ENCODE results near the gene FBXO8.
"Not testable (repeated sequence)": the region's sequence is repeated elsewhere in the genome, so short reads cannot be mapped to it uniquely, and the experiment has no call there.

The FBXO8 gene

GRCh38 chr4:174283507-174284471 is at the start of gene FBXO8, which contains the start of gene CEP44:
FBXO8 (minus strand) TSS chr4:174283667; CDS start chr4:174263092, 20,575 bp downstream.
CEP44 (plus strand) TSS chr4:174283911; CDS start chr4:174299122, 15,211 bp downstream.
- DNase-seq (peak; percentile 75), ATAC-seq (peak; percentile 62)

- no peak for DNase-seq
- ATAC-seq, result no peak
Measured at GRCh38 chr4:174332741-174333493, 49.5 kb upstream of the FBXO8 start.

- DNase-seq, result no peak
- ATAC-seq, result no peak
Measured at GRCh38 chr4:174324725-174325124, 41.3 kb upstream of the FBXO8 start.

- no peak for DNase-seq
- ATAC-seq, result no peak
Measured at GRCh38 chr4:174324236-174324635, 40.8 kb upstream of the FBXO8 start.

GRCh38 chr4:174320494-174321199 is 37.2 kb upstream of the FBXO8 start:
- DNase-seq (no peak), ATAC-seq (no peak)

- no peak for DNase-seq
- ATAC-seq, result no peak
Measured at GRCh38 chr4:174318829-174319764, 35.6 kb upstream of the FBXO8 start.

- DNase-seq (no peak), ATAC-seq (no peak)
Measured at GRCh38 chr4:174317531-174317930, 34.1 kb upstream of the FBXO8 start.

- DNase-seq, result no peak
- ATAC-seq, result no peak
Measured at GRCh38 chr4:174316954-174317353, 33.5 kb upstream of the FBXO8 start.

GRCh38 chr4:174316546-174316945 is 33.1 kb upstream of the FBXO8 start:
- ATAC-seq (no peak), DNase-seq (no peak)

GRCh38 chr4:174314770-174315169 is 31.3 kb upstream of the FBXO8 start:
- ATAC-seq (no peak), DNase-seq (no peak)

GRCh38 chr4:174314274-174314673 is 30.8 kb upstream of the FBXO8 start:
- DNase-seq, result no peak

GRCh38 chr4:174312993-174313392 is 29.5 kb upstream of the FBXO8 start:
- no peak for DNase-seq
- ATAC-seq, result no peak

More at GRCh38 chr4:174314274-174314673, 30.8 kb upstream of the FBXO8 start:
- no peak for ATAC-seq

- no peak for DNase-seq
- ATAC-seq, result no peak
Measured at GRCh38 chr4:174307694-174308093, 24.2 kb upstream of the FBXO8 start.

GRCh38 chr4:174305961-174306360 is 22.5 kb upstream of the FBXO8 start:
- no peak for DNase-seq
- no peak for ATAC-seq

GRCh38 chr4:174304664-174305063 is 21.2 kb upstream of the FBXO8 start:
- ATAC-seq, result no peak

GRCh38 chr4:174303687-174304086 is 20.2 kb upstream of the FBXO8 start:
- ATAC-seq (no peak), DNase-seq (no peak)

More at GRCh38 chr4:174304664-174305063, 21.2 kb upstream of the FBXO8 start:
- DNase-seq, result no peak

- not testable (repeated sequence) for DNase-seq, ATAC-seq
Measured at GRCh38 chr4:174295142-174295541, 11.7 kb upstream of the FBXO8 start.

- ATAC-seq, result not testable (repeated sequence)
Measured at GRCh38 chr4:174294641-174295040, 11.2 kb upstream of the FBXO8 start.

GRCh38 chr4:174292473-174292872 is 9.0 kb upstream of the FBXO8 start:
- ATAC-seq (no peak), DNase-seq (no peak)

More at GRCh38 chr4:174294641-174295040, 11.2 kb upstream of the FBXO8 start:
- DNase-seq, result not testable (repeated sequence)

- no peak for DNase-seq
- no peak for ATAC-seq
Measured at GRCh38 chr4:174286870-174287269, 3.4 kb upstream of the FBXO8 start.

GRCh38 chr4:174284487-174284886 is 1.0 kb upstream of the FBXO8 start:
- no peak for DNase-seq
- ATAC-seq, result no peak

All from stimulated activated naive CD8-positive, alpha-beta T cell treated with anti-CD3 and anti-CD28 coated beads, Interleukin-15, Interleukin-2, amounts not matched to agents 100 U/mL and 50 U/mL, for 24 hours (primary cell).